ENCODE data around the gene RPL22.

Gene RPL22

GRCh38 chr1:6180707-6181311 lies 18.6 kb downstream of the RPL22 start:
- H3K27me3 ChIP-seq (ENCODE audit: insufficient read depth, low read length), result peaks cover 47% of the 10 kb centered on the region
- peaks cover 10% of the 10 kb centered on the region for H3K36me3 ChIP-seq (ENCODE audit: insufficient read depth, low read length)
- H3K4me1 ChIP-seq (ENCODE audit: insufficient read depth, low read length), result peaks cover 2% of the 10 kb centered on the region
- no peaks in the 10 kb centered on the region for H3K9me3 ChIP-seq (ENCODE audit: low read length)
- H2AFZ ChIP-seq (ENCODE audit: low read depth, low read length), result no peak overlapping the region
- H3K4me3 ChIP-seq (ENCODE audit: low read length), result no peak overlapping the region

GRCh38 chr1:6180268-6180706 lies 19.1 kb downstream of the RPL22 start, which contains the start of gene CHD5:
CHD5 (minus strand) TSS chr1:6180321; CDS start chr1:6180023, 298 bp downstream.
- Histone ChIP-seq H3K4me3 (ENCODE audit: low read length) (no peak within 1 kb of the TSS), H2AFZ (ENCODE audit: low read depth, low read length) (no peak within 1 kb of the TSS), H3K4me1 (ENCODE audit: insufficient read depth, low read length) (peaks cover 2% of the 10 kb centered on the region), H3K36me3 (ENCODE audit: insufficient read depth, low read length) (peaks cover 5% of the 10 kb centered on the region), H3K9me3 (ENCODE audit: low read length) (no peaks in the 10 kb centered on the region), H3K27me3 (ENCODE audit: insufficient read depth, low read length) (peaks cover 47% of the 10 kb centered on the region)

- H3K9me3 ChIP-seq (ENCODE audit: low read length), result no peaks in the 10 kb centered on the region
- peaks cover 2% of the 10 kb centered on the region for H3K4me1 ChIP-seq (ENCODE audit: insufficient read depth, low read length)
- H3K4me3 ChIP-seq (ENCODE audit: low read length), result no peak overlapping the region
- H2AFZ ChIP-seq (ENCODE audit: low read depth, low read length), result no peak overlapping the region
- H3K36me3 ChIP-seq (ENCODE audit: insufficient read depth, low read length), result peaks cover 2% of the 10 kb centered on the region
- H3K27me3 ChIP-seq (ENCODE audit: insufficient read depth, low read length), result peaks cover 47% of the 10 kb centered on the region
Measured at GRCh38 chr1:6179564-6180175, 19.7 kb downstream of the RPL22 start.

GRCh38 chr1:6178751-6179563 lies 20.4 kb downstream of the RPL22 start:
- Histone ChIP-seq H3K36me3 (ENCODE audit: insufficient read depth, low read length) (no peaks in the 10 kb centered on the region), H3K9me3 (ENCODE audit: low read length) (no peaks in the 10 kb centered on the region), H2AFZ (ENCODE audit: low read depth, low read length) (no peak overlapping the region), H3K4me3 (ENCODE audit: low read length) (no peak overlapping the region), H3K4me1 (ENCODE audit: insufficient read depth, low read length) (peaks cover 2% of the 10 kb centered on the region), H3K27me3 (ENCODE audit: insufficient read depth, low read length) (peaks cover 47% of the 10 kb centered on the region)

GRCh38 chr1:6177681-6178380 lies 21.6 kb downstream of the RPL22 start:
- Histone ChIP-seq H3K9me3 (ENCODE audit: low read length) (no peaks in the 10 kb centered on the region), H3K27me3 (ENCODE audit: insufficient read depth, low read length) (peaks cover 47% of the 10 kb centered on the region), H3K4me1 (ENCODE audit: insufficient read depth, low read length) (peaks cover 2% of the 10 kb centered on the region), H3K4me3 (ENCODE audit: low read length) (no peak overlapping the region), H3K36me3 (ENCODE audit: insufficient read depth, low read length) (no peaks in the 10 kb centered on the region), H2AFZ (ENCODE audit: low read depth, low read length) (no peak overlapping the region)

- Histone ChIP-seq H3K4me3 (ENCODE audit: low read length) (no peak overlapping the region), H2AFZ (ENCODE audit: low read depth, low read length) (no peak overlapping the region), H3K9me3 (ENCODE audit: low read length) (no peaks in the 10 kb centered on the region), H3K4me1 (ENCODE audit: insufficient read depth, low read length) (peaks cover 2% of the 10 kb centered on the region), H3K27me3 (ENCODE audit: insufficient read depth, low read length) (peaks cover 44% of the 10 kb centered on the region), H3K36me3 (ENCODE audit: insufficient read depth, low read length) (no peaks in the 10 kb centered on the region)
Measured at GRCh38 chr1:6176779-6177178, 22.6 kb downstream of the RPL22 start.

GRCh38 chr1:6175411-6175828 lies 24.0 kb downstream of the RPL22 start:
- no peak overlapping the region for H2AFZ ChIP-seq (ENCODE audit: low read depth, low read length)
- no peaks in the 10 kb centered on the region for H3K9me3 ChIP-seq (ENCODE audit: low read length)
- no peaks in the 10 kb centered on the region for H3K4me1 ChIP-seq (ENCODE audit: insufficient read depth, low read length)
- H3K27me3 ChIP-seq (ENCODE audit: insufficient read depth, low read length), result peaks cover 34% of the 10 kb centered on the region
- no peaks in the 10 kb centered on the region for H3K36me3 ChIP-seq (ENCODE audit: insufficient read depth, low read length)
- no peak overlapping the region for H3K4me3 ChIP-seq (ENCODE audit: low read length)

GRCh38 chr1:6174621-6175410 lies 24.6 kb downstream of the RPL22 start:
- Histone ChIP-seq H3K9me3 (ENCODE audit: low read length) (no peaks in the 10 kb centered on the region), H2AFZ (ENCODE audit: low read depth, low read length) (no peak overlapping the region), H3K4me3 (ENCODE audit: low read length) (no peak overlapping the region), H3K27me3 (ENCODE audit: insufficient read depth, low read length) (peaks cover 30% of the 10 kb centered on the region), H3K4me1 (ENCODE audit: insufficient read depth, low read length) (no peaks in the 10 kb centered on the region), H3K36me3 (ENCODE audit: insufficient read depth, low read length) (no peaks in the 10 kb centered on the region)

GRCh38 chr1:6172549-6172948 lies 26.8 kb downstream of the RPL22 start:
- no peaks in the 10 kb centered on the region for H3K4me1 ChIP-seq (ENCODE audit: insufficient read depth, low read length)
- H3K9me3 ChIP-seq (ENCODE audit: low read length), result no peaks in the 10 kb centered on the region
- H3K36me3 ChIP-seq (ENCODE audit: insufficient read depth, low read length), result no peaks in the 10 kb centered on the region
- no peak overlapping the region for H2AFZ ChIP-seq (ENCODE audit: low read depth, low read length)
- peaks cover 29% of the 10 kb centered on the region for H3K27me3 ChIP-seq (ENCODE audit: insufficient read depth, low read length)
- H3K4me3 ChIP-seq (ENCODE audit: low read length), result no peak overlapping the region

- Histone ChIP-seq H2AFZ (ENCODE audit: low read depth, low read length) (no peak overlapping the region), H3K36me3 (ENCODE audit: insufficient read depth, low read length) (no peaks in the 10 kb centered on the region), H3K9me3 (ENCODE audit: low read length) (no peaks in the 10 kb centered on the region), H3K4me3 (ENCODE audit: low read length) (no peak overlapping the region), H3K4me1 (ENCODE audit: insufficient read depth, low read length) (no peaks in the 10 kb centered on the region), H3K27me3 (ENCODE audit: insufficient read depth, low read length) (peaks cover 30% of the 10 kb centered on the region)
Measured at GRCh38 chr1:6171548-6172124, 27.8 kb downstream of the RPL22 start.

- no peaks in the 10 kb centered on the region for H3K36me3 ChIP-seq (ENCODE audit: insufficient read depth, low read length)
- peaks cover 39% of the 10 kb centered on the region for H3K27me3 ChIP-seq (ENCODE audit: insufficient read depth, low read length)
- H3K4me3 ChIP-seq (ENCODE audit: low read length), result no peak overlapping the region
- H3K4me1 ChIP-seq (ENCODE audit: insufficient read depth, low read length), result no peaks in the 10 kb centered on the region
- H3K9me3 ChIP-seq (ENCODE audit: low read length), result no peaks in the 10 kb centered on the region
- H2AFZ ChIP-seq (ENCODE audit: low read depth, low read length), result no peak overlapping the region
Measured at GRCh38 chr1:6170742-6171201, 28.6 kb downstream of the RPL22 start.

GRCh38 chr1:6170116-6170741 lies 29.2 kb downstream of the RPL22 start:
- Histone ChIP-seq H3K27me3 (ENCODE audit: insufficient read depth, low read length) (peaks cover 44% of the 10 kb centered on the region), H3K4me3 (ENCODE audit: low read length) (no peak overlapping the region), H2AFZ (ENCODE audit: low read depth, low read length) (no peak overlapping the region), H3K36me3 (ENCODE audit: insufficient read depth, low read length) (no peaks in the 10 kb centered on the region), H3K4me1 (ENCODE audit: insufficient read depth, low read length) (no peaks in the 10 kb centered on the region), H3K9me3 (ENCODE audit: low read length) (no peaks in the 10 kb centered on the region)

All from neuron (in vitro differentiated cells).